Measurements from ENCODE around the gene SLC6A4. TPM values are rescaled to one million over a fixed set of nuclear protein-coding genes. Genes with fewer than 3 reads are reported as not detected.
"Not testable (repeated sequence)": the region's sequence is repeated elsewhere in the genome, so short reads cannot be mapped to it uniquely, and the experiment has no call there.

SLC6A4 gene
- total RNA-seq, 1 donor from 2014 or later = 0.33 TPM

DNA sequence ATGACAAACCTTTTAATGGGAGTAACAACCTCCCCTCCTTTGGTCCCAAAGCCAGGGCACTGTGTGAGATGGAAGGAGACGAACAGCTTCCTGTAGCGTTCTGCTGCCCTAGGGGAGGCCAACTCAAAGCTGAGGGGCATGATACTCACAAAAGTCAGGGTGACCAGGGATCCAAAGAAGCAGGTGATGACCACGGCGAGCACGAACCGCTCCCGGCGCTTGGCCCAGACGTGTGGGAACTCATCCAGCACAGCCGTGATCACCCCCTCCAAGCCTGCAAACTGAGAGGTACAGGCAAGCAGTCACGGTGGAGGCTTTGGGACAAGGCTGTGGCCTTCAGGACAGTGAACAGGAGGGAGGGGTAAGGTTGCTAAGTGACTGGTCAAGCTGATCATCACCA lies 25.1 kb downstream of the SLC6A4 start:
- TF ChIP-seq CTCF (IDR thresholded peaks at IDR 0.05; ENCODE audit: borderline replicate concordance) = no peak
- Histone ChIP-seq H3K4me1 (no peaks in the 10 kb centered on the region), H3K27ac (replicated peaks) (no peak overlapping the region), H3K9me3 (replicated peaks) (no peaks in the 10 kb centered on the region), H3K4me3 (no peak overlapping the region), H3K36me3 (no peaks in the 10 kb centered on the region), H3K27me3 (ENCODE audit: low read depth) (peaks cover 18% of the 10 kb centered on the region)
- intact Hi-C loops (cut with micrococcal nuclease) = no loop called here
- no peak for DNase-seq

DNA sequence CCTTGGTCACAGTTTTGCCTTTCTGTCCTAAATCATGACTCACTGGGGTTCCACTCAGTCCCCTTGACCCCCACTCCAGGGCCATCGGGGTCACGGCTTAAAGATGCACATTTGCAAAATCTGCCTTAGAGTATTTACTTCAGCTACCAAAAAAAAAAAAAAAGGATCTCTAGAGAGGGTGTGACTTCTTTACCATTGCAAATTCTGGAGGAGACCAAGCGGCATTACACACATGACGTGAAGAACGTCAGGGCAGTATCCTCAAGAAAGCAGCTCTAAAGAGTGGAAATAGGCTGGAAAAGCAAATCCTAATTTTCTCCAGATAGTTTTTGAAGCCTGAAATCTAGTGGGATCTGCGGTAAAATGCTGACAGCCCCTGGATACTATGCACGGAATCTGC lies 25.6 kb downstream of the SLC6A4 start:
- Histone ChIP-seq H3K4me1 (no peaks in the 10 kb centered on the region), H3K9me3 (replicated peaks) (no peaks in the 10 kb centered on the region), H3K27ac (replicated peaks) (no peak overlapping the region), H3K36me3 (no peaks in the 10 kb centered on the region), H3K4me3 (no peak overlapping the region), H3K27me3 (ENCODE audit: low read depth) (peaks cover 19% of the 10 kb centered on the region)
- TF ChIP-seq CTCF (IDR thresholded peaks at IDR 0.05; ENCODE audit: borderline replicate concordance) = no peak
- DNase-seq = no peak
- intact Hi-C loops (cut with micrococcal nuclease) = no loop called here

GRCh38 chr17:30208214-30208613 lies 27.3 kb downstream of the SLC6A4 start:
- intact Hi-C loops (cut with micrococcal nuclease) = no loop called here
- Histone ChIP-seq H3K4me3 (no peak overlapping the region), H3K36me3 (no peaks in the 10 kb centered on the region), H3K9me3 (replicated peaks) (no peaks in the 10 kb centered on the region), H3K27me3 (ENCODE audit: low read depth) (peaks cover 24% of the 10 kb centered on the region), H3K27ac (replicated peaks) (no peak overlapping the region), H3K4me1 (no peaks in the 10 kb centered on the region)
- no peak for DNase-seq
- no peak for TF ChIP-seq CTCF (IDR thresholded peaks at IDR 0.05; ENCODE audit: borderline replicate concordance)

GRCh38 chr17:30207655-30208054 lies 27.8 kb downstream of the SLC6A4 start:
- intact Hi-C loops (cut with micrococcal nuclease) = no loop called here
- DNase-seq = no peak
- no peak for TF ChIP-seq CTCF (IDR thresholded peaks at IDR 0.05; ENCODE audit: borderline replicate concordance)
- Histone ChIP-seq H3K27me3 (ENCODE audit: low read depth) (peaks cover 24% of the 10 kb centered on the region), H3K4me3 (no peak overlapping the region), H3K36me3 (no peaks in the 10 kb centered on the region), H3K9me3 (replicated peaks) (no peaks in the 10 kb centered on the region), H3K27ac (replicated peaks) (no peak overlapping the region), H3K4me1 (no peaks in the 10 kb centered on the region)

DNA sequence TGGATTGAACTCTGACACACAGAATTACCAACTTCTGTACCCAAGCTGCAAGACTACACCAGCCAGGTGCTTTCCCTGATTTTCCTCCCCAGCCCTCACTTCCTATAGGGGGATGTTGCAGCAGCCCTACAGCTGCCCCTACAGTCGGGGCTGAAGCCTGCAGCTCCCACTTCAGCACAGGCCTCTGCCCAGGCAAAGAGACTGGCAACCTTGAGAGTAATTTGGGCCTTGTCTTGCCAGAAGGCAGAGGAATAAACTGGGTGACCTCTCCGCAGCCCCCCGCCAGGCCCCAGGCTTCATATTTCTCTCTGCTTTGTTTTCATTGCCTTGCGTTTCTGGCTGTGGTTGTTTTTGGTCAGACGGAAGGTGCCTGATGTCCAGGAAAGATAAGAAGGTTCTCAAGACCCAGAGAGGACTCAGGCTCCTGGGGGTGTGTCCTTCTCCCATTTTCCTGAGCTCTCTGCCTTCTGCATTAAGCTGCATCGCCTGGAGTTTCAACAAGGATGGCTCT lies 32.0 kb downstream of the SLC6A4 start:
- TF ChIP-seq CTCF (IDR thresholded peaks at IDR 0.05; ENCODE audit: borderline replicate concordance) = no peak
- Histone ChIP-seq H3K4me1 (no peaks in the 10 kb centered on the region), H3K4me3 (no peak overlapping the region), H3K27me3 (ENCODE audit: low read depth) (peaks cover 16% of the 10 kb centered on the region), H3K27ac (replicated peaks) (no peak overlapping the region), H3K9me3 (replicated peaks) (no peaks in the 10 kb centered on the region), H3K36me3 (no peaks in the 10 kb centered on the region)
- DNase-seq = no peak
- intact Hi-C loops (cut with micrococcal nuclease) = no loop called here

DNA sequence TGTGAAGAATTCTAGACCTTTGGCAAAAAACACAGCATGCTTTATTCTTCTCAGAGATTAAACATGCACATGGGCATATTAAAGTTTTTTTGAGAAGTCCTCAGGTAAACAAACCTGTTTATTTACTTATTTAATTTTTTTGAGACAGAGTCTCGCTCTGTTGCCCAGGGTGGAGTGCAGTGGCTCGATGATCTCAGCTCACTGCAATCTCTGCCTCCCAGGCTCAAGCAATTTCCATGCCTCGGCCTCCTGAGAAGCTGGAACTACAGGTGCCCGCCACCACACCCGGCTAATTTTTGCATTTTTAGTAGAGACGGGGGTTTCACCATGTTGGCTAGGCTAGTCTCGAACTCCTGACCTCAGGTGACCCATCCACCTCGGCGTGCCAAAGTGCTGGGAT lies 34.8 kb downstream of the SLC6A4 start:
- intact Hi-C loops (cut with micrococcal nuclease); DNase-seq; H3K27me3 ChIP-seq (ENCODE audit: low read depth): not testable (repeated sequence)

More for the DNA sequence above, 34.8 kb downstream of the SLC6A4 start:
- not testable (repeated sequence) for H3K27ac ChIP-seq (replicated peaks); H3K9me3 ChIP-seq (replicated peaks); H3K4me3 ChIP-seq; H3K36me3 ChIP-seq; H3K4me1 ChIP-seq

All from left ventricle myocardium inferior (tissue), 1 donor.